HepG2 (cell line): Measurements from ENCODE around the gene FOCAD. TPM values are rescaled to one million over a fixed set of nuclear protein-coding genes. Genes with fewer than 3 reads are reported as not detected.

Experiments
- CBX2 ChIP-seq, 2 experiments: fragments of 200-600 bp in 1 of 2; sonication (generic); formaldehyde crosslinking in 1 of 2; IDR thresholded peaks; 2 replicates each; pipeline versions ENCODE4 v1.7.0 to v1.8.1; 2018 to 2022; ENCODE audit warnings: low read depth in 2 of 2, low read length in 1 of 2, mild to moderate bottlenecking in 1 of 2, missing genetic modification reagents in 1 of 2
- LCORL ChIP-seq, 2 experiments: fragments of 450-650 bp in 1 of 2; sonication (generic) in 1 of 2; formaldehyde crosslinking in 1 of 2; IDR thresholded peaks; 2 replicates each; pipeline versions ENCODE4 v1.5.0 to v1.6.1; 2017 to 2020; ENCODE audit warnings: antibody characterized with exemption in 1 of 2, missing genetic modification reagents in 1 of 2
- PITX1 ChIP-seq: sonication (generic); formaldehyde crosslinking; IDR thresholded peaks from 2 replicates; pipeline ENCODE4 v1.5.1; 2020; ENCODE audit warnings: mild to moderate bottlenecking, missing genetic modification reagents
- RAD51 ChIP-seq: fragments of 450-650 bp; IDR thresholded peaks from 2 replicates; pipeline ENCODE4 v1.6.1; 2016; ENCODE audit warnings: borderline replicate concordance
- SRSF4 ChIP-seq: fragments of 200-400 bp; formaldehyde crosslinking; IDR thresholded peaks from one replicate; pipeline ENCODE4 v1.6.1; 2018; ENCODE audit warnings: mild to moderate bottlenecking, low read depth, low read length, moderate library complexity; ENCODE audit not compliant: poor library complexity, severe bottlenecking
- ZFP41 ChIP-seq: sonication (generic); formaldehyde crosslinking; IDR thresholded peaks from 2 replicates; pipeline ENCODE4 v1.4.0; 2020; ENCODE audit warnings: mild to moderate bottlenecking, missing genetic modification reagents, borderline replicate concordance
- ZNF143 ChIP-seq: sonication (generic); formaldehyde crosslinking; IDR thresholded peaks from 2 replicates; pipeline ENCODE4 v1.4.0; 2020; ENCODE audit warnings: missing genetic modification reagents
- ZNF205 ChIP-seq: IDR thresholded peaks from 2 replicates; pipeline ENCODE4 v1.6.1; 2018; ENCODE audit warnings: missing biosample characterization, missing genetic modification reagents
- ZNF652 ChIP-seq: IDR thresholded peaks from 2 replicates; pipeline ENCODE4 v1.6.1; 2016; ENCODE audit warnings: low read depth, borderline replicate concordance
- ZNF878 ChIP-seq: sonication (generic); formaldehyde crosslinking; IDR thresholded peaks from 2 replicates; pipeline ENCODE4 v1.8.1; 2023; ENCODE audit warnings: mild to moderate bottlenecking, missing genetic modification reagents, moderate library complexity
- polyA plus RNA-seq, 8 experiments: library from polyadenylated mRNA; depleted of rRNA in 3 of 8; stranded (reverse) in 7 of 8; unstranded in 1 of 8; fragments of >200 nt; fragmentation: Illumina TruSeq in 4 of 8; extraction: Trizol in 4 of 8; gene quantifications; 2 replicates each; pipeline versions ENCODE4 v1.2.1 to v1.2.3, GENCODE V29; 2011 to 2016; ENCODE audit warnings: low read depth in 4 of 8, missing spikeins in 1 of 8, mixed read lengths in 1 of 8; ENCODE audit not compliant: insufficient read depth in 1 of 8
- total RNA-seq, 5 experiments: library from RNA; depleted of rRNA; stranded (reverse); fragments of >200 nt; fragmentation: Illumina TruSeq; extraction: Trizol; gene quantifications; 2 replicates each; pipeline ENCODE4 v1.2.3, GENCODE V29; 2016; ENCODE audit warnings: low read depth in 1 of 5
- TF ChIP-seq, protein P1 (sequence below): sonication (generic); formaldehyde crosslinking; IDR thresholded peaks from 2 replicates; pipeline ENCODE4 v1.4.0; 2020; ENCODE audit warnings: missing genetic modification reagents
- TF ChIP-seq, protein P2 (sequence below): fragments of 450-650 bp; IDR thresholded peaks from 2 replicates; pipeline ENCODE4 v1.6.1; 2017; ENCODE audit warnings: mild to moderate bottlenecking
- TF ChIP-seq, protein P3 (sequence below): sonication (generic); formaldehyde crosslinking; IDR thresholded peaks from 2 replicates; pipeline ENCODE4 v1.5.0; 2020; ENCODE audit warnings: missing genetic modification reagents
- TF ChIP-seq, protein P4 (sequence below): sonication (generic); formaldehyde crosslinking; IDR thresholded peaks from 2 replicates; pipeline ENCODE4 v1.8.1; 2023; ENCODE audit warnings: mild to moderate bottlenecking, missing genetic modification reagents
- TF ChIP-seq, protein P5 (sequence below), 2 experiments: fragments of 450-650 bp in 1 of 2; sonication (generic) in 1 of 2; formaldehyde crosslinking; IDR thresholded peaks; 2 replicates each; pipeline versions ENCODE4 v1.5.0 to v1.8.0; 2020 to 2022; ENCODE audit warnings: mild to moderate bottlenecking in 1 of 2, missing genetic modification reagents in 1 of 2
- TF ChIP-seq, protein P6 (sequence below): sonication (generic); formaldehyde crosslinking; conservative IDR thresholded peaks from 2 replicates; pipeline ENCODE4 v1.4.0; 2020; ENCODE audit warnings: mild to moderate bottlenecking, missing genetic modification reagents, moderate library complexity

The FOCAD gene
- total and polyA plus RNA-seq, 2 of the 13 experiments (the other 11 are each of a cell fraction or from before 2014, with no cell fraction given) = 18.0 to 31.1 TPM

DNA sequence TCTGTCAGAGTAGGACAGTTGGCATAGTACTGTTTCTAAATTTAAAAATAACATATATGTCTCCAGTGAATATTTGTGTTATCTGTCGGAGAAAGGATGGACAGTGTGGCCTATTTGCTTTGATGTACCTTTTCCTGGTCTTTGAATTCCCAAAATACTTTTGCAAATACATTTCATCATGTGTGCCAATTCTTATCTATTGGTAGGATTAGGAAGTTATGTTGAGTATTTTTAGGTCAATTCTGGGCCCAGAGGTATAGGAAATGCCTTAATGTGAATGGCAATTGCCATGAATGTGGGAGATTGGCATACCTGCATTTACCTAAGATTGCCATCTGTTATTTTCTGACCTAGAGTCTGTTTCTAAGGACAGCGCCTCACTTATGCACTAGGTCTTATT is 5.8 kb downstream of the FOCAD start (continued):
- TF ChIP-seq ZNF878 (CRISPR knock-in tag) = no peak
- no peak for TF ChIP-seq CBX2 (IDR thresholded peaks at IDR 0.05; ENCODE audit: low read depth, low read length)
- TF ChIP-seq CBX2 (CRISPR knock-in tag; IDR thresholded peaks at IDR 0.05; ENCODE audit: low read depth) = no peak
- TF ChIP-seq, protein P1, sequence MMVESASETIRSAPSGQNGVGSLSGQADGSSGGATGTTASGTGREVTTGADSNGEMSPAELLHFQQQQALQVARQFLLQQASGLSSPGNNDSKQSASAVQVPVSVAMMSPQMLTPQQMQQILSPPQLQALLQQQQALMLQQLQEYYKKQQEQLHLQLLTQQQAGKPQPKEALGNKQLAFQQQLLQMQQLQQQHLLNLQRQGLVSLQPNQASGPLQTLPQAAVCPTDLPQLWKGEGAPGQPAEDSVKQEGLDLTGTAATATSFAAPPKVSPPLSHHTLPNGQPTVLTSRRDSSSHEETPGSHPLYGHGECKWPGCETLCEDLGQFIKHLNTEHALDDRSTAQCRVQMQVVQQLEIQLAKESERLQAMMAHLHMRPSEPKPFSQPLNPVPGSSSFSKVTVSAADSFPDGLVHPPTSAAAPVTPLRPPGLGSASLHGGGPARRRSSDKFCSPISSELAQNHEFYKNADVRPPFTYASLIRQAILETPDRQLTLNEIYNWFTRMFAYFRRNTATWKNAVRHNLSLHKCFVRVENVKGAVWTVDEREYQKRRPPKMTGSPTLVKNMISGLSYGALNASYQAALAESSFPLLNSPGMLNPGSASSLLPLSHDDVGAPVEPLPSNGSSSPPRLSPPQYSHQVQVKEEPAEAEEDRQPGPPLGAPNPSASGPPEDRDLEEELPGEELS (CRISPR knock-in tag) = 0 out of 2 replicates have a peak, but pooled peaks have one; percentile 33
- no peak for TF ChIP-seq ZNF143 (CRISPR knock-in tag)
- TF ChIP-seq ZNF205 (CRISPR knock-in tag) = no peak
- TF ChIP-seq, protein P2, sequence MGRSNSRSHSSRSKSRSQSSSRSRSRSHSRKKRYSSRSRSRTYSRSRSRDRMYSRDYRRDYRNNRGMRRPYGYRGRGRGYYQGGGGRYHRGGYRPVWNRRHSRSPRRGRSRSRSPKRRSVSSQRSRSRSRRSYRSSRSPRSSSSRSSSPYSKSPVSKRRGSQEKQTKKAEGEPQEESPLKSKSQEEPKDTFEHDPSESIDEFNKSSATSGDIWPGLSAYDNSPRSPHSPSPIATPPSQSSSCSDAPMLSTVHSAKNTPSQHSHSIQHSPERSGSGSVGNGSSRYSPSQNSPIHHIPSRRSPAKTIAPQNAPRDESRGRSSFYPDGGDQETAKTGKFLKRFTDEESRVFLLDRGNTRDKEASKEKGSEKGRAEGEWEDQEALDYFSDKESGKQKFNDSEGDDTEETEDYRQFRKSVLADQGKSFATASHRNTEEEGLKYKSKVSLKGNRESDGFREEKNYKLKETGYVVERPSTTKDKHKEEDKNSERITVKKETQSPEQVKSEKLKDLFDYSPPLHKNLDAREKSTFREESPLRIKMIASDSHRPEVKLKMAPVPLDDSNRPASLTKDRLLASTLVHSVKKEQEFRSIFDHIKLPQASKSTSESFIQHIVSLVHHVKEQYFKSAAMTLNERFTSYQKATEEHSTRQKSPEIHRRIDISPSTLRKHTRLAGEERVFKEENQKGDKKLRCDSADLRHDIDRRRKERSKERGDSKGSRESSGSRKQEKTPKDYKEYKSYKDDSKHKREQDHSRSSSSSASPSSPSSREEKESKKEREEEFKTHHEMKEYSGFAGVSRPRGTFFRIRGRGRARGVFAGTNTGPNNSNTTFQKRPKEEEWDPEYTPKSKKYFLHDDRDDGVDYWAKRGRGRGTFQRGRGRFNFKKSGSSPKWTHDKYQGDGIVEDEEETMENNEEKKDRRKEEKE = no peak
- 0 out of 2 replicates have a peak, but pooled peaks have one; percentile 16 for TF ChIP-seq LCORL (IDR thresholded peaks at IDR 0.05)
- TF ChIP-seq LCORL (CRISPR knock-in tag; IDR thresholded peaks at IDR 0.05) = no peak
- TF ChIP-seq, protein P3, sequence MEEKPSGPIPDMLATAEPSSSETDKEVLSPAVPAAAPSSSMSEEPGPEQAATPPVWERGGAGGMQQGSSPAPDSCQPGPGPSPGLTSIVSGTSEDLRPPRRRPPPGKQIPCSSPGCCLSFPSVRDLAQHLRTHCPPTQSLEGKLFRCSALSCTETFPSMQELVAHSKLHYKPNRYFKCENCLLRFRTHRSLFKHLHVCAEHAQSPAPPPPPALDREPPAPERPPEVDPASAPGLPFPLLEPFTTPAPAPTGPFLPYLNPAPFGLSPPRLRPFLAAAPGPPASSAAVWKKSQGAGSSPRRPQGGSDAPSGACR = no peak
- TF ChIP-seq, protein P4, sequence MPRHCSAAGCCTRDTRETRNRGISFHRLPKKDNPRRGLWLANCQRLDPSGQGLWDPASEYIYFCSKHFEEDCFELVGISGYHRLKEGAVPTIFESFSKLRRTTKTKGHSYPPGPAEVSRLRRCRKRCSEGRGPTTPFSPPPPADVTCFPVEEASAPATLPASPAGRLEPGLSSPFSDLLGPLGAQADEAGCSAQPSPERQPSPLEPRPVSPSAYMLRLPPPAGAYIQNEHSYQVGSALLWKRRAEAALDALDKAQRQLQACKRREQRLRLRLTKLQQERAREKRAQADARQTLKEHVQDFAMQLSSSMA (CRISPR knock-in tag) = no peak
- TF ChIP-seq SRSF4 = no peak
- 0 out of 2 replicates have a peak, but pooled peaks have one; percentile 39 for TF ChIP-seq PITX1 (CRISPR knock-in tag)
- no peak for TF ChIP-seq ZFP41 (CRISPR knock-in tag)
- TF ChIP-seq, protein P5, sequence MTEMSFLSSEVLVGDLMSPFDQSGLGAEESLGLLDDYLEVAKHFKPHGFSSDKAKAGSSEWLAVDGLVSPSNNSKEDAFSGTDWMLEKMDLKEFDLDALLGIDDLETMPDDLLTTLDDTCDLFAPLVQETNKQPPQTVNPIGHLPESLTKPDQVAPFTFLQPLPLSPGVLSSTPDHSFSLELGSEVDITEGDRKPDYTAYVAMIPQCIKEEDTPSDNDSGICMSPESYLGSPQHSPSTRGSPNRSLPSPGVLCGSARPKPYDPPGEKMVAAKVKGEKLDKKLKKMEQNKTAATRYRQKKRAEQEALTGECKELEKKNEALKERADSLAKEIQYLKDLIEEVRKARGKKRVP (CRISPR knock-in tag; IDR thresholded peaks at IDR 0.05) = no peak
- no peak for TF ChIP-seq RAD51
- TF ChIP-seq, protein P6, sequence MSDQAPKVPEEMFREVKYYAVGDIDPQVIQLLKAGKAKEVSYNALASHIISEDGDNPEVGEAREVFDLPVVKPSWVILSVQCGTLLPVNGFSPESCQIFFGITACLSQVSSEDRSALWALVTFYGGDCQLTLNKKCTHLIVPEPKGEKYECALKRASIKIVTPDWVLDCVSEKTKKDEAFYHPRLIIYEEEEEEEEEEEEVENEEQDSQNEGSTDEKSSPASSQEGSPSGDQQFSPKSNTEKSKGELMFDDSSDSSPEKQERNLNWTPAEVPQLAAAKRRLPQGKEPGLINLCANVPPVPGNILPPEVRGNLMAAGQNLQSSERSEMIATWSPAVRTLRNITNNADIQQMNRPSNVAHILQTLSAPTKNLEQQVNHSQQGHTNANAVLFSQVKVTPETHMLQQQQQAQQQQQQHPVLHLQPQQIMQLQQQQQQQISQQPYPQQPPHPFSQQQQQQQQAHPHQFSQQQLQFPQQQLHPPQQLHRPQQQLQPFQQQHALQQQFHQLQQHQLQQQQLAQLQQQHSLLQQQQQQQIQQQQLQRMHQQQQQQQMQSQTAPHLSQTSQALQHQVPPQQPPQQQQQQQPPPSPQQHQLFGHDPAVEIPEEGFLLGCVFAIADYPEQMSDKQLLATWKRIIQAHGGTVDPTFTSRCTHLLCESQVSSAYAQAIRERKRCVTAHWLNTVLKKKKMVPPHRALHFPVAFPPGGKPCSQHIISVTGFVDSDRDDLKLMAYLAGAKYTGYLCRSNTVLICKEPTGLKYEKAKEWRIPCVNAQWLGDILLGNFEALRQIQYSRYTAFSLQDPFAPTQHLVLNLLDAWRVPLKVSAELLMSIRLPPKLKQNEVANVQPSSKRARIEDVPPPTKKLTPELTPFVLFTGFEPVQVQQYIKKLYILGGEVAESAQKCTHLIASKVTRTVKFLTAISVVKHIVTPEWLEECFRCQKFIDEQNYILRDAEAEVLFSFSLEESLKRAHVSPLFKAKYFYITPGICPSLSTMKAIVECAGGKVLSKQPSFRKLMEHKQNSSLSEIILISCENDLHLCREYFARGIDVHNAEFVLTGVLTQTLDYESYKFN (CRISPR knock-in tag) = 0 out of 2 replicates have a peak, but pooled peaks have one; percentile 16
- no peak for TF ChIP-seq ZNF652
